ENCODE measurements around the gene ELMOD2.

DNA sequence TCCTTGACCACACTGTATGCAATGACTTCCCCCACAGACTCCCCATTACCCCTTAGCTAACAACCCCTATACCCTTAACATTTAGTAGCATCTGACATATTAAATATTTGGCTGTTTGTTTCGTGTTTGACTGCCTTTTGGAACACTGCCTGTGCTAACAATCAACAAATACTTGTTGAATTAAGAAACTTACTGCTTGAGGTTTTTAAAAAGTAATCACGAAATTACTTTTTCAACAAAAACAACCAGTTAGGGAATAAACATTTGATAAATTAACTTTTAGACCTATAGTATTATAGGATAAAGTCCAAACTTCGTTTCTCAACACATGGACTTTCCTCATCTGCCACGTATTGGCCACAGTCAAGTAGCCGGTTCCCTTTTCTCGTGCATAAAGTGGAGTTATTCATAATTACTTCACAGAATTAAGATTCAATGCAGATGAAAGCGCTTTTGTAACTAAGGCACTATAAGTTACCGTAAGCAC, 555 bp upstream of the ELMOD2 start:
- TF ChIP-seq POLR2A (IDR thresholded peaks at IDR 0.05), result no peak
- no peak for TF ChIP-seq EP300 (IDR thresholded peaks at IDR 0.05; ENCODE audit: low read depth)
- TF ChIP-seq, protein P1, sequence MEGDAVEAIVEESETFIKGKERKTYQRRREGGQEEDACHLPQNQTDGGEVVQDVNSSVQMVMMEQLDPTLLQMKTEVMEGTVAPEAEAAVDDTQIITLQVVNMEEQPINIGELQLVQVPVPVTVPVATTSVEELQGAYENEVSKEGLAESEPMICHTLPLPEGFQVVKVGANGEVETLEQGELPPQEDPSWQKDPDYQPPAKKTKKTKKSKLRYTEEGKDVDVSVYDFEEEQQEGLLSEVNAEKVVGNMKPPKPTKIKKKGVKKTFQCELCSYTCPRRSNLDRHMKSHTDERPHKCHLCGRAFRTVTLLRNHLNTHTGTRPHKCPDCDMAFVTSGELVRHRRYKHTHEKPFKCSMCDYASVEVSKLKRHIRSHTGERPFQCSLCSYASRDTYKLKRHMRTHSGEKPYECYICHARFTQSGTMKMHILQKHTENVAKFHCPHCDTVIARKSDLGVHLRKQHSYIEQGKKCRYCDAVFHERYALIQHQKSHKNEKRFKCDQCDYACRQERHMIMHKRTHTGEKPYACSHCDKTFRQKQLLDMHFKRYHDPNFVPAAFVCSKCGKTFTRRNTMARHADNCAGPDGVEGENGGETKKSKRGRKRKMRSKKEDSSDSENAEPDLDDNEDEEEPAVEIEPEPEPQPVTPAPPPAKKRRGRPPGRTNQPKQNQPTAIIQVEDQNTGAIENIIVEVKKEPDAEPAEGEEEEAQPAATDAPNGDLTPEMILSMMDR (IDR thresholded peaks at IDR 0.05), result no peak
- TF ChIP-seq POLR2AphosphoS5 (IDR thresholded peaks at IDR 0.05), result no peak
